Mucosa of stomach (tissue), 1 donor: Measurements from ENCODE around the gene ROBO2.
A peak's percentile ranks its signal among the peaks of the same experiment; 100 is the strongest.

Experiments used
- H3K27me3 ChIP-seq: one replicate; pipeline ENCODE4 v1.7.0; 2013; ENCODE audit warnings: mild to moderate bottlenecking, low read length; ENCODE audit not compliant: control insufficient read depth, insufficient read depth
- H3K36me3 ChIP-seq: one replicate; pipeline ENCODE4 v1.7.0; 2013; ENCODE audit warnings: low read length; ENCODE audit not compliant: control insufficient read depth, insufficient read depth
- H3K4me1 ChIP-seq: one replicate; pipeline ENCODE4 v1.7.0; 2013; ENCODE audit warnings: mild to moderate bottlenecking, low read length; ENCODE audit not compliant: control insufficient read depth, insufficient read depth
- H3K4me3 ChIP-seq: one replicate; pipeline ENCODE4 v1.7.0; 2013; ENCODE audit warnings: low read length
- H3K9ac ChIP-seq: one replicate; pipeline ENCODE4 v1.7.0; 2013; ENCODE audit warnings: mild to moderate bottlenecking, low read length, moderate library complexity
- H3K9me3 ChIP-seq: one replicate; pipeline ENCODE4 v1.7.0; 2013; ENCODE audit warnings: mild to moderate bottlenecking, low read length, moderate library complexity; ENCODE audit not compliant: control insufficient read depth
- donor health status: Pancreatic carcinoma.

Gene ROBO2, protein sequence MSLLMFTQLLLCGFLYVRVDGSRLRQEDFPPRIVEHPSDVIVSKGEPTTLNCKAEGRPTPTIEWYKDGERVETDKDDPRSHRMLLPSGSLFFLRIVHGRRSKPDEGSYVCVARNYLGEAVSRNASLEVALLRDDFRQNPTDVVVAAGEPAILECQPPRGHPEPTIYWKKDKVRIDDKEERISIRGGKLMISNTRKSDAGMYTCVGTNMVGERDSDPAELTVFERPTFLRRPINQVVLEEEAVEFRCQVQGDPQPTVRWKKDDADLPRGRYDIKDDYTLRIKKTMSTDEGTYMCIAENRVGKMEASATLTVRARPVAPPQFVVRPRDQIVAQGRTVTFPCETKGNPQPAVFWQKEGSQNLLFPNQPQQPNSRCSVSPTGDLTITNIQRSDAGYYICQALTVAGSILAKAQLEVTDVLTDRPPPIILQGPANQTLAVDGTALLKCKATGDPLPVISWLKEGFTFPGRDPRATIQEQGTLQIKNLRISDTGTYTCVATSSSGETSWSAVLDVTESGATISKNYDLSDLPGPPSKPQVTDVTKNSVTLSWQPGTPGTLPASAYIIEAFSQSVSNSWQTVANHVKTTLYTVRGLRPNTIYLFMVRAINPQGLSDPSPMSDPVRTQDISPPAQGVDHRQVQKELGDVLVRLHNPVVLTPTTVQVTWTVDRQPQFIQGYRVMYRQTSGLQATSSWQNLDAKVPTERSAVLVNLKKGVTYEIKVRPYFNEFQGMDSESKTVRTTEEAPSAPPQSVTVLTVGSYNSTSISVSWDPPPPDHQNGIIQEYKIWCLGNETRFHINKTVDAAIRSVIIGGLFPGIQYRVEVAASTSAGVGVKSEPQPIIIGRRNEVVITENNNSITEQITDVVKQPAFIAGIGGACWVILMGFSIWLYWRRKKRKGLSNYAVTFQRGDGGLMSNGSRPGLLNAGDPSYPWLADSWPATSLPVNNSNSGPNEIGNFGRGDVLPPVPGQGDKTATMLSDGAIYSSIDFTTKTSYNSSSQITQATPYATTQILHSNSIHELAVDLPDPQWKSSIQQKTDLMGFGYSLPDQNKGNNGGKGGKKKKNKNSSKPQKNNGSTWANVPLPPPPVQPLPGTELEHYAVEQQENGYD (N-terminal part only)

DNA sequence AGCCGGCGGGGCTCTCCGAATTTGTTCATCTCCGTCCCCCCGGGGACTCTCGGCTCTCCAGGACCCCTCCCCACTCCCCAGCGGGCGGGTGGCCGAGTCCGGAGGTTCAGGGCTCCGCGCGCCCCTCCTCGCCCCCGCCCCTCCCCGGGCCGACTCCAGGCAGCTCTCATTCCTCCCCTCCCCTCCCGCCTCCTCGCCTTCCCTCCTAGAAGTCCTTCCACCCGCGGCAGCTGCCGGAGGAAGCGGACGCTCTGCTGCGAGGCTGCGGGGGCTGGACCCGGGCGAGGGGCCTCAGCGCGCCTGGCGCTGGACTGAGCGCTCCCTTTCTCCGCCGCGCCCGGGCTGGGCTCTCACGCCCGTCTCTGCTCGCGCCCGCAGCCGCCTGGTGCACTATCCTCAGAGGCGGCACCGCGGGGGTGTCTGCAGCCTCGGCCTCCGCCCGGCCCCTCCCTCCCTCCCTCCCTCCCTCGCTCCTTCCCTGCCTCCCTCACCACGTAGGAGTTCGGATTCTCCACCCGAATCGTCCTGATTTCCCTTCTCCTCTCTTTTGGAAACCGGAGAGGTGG lies at the start of gene ROBO2:
ROBO2 (plus strand) TSS at position 494 of the 566 bp plus-strand sequence. CDS start 687 bp downstream, outside the sequence.
- Histone ChIP-seq H3K4me3 (peak within 1 kb of the TSS; percentile 23), H3K9ac (peak within 1 kb of the TSS; percentile 24), H3K4me1 (peaks cover 9% of the 10 kb centered on the region), H3K27me3 (peaks cover 35% of the 10 kb centered on the region), H3K9me3 (no peaks in the 10 kb centered on the region), H3K36me3 (no peaks in the 10 kb centered on the region)

DNA sequence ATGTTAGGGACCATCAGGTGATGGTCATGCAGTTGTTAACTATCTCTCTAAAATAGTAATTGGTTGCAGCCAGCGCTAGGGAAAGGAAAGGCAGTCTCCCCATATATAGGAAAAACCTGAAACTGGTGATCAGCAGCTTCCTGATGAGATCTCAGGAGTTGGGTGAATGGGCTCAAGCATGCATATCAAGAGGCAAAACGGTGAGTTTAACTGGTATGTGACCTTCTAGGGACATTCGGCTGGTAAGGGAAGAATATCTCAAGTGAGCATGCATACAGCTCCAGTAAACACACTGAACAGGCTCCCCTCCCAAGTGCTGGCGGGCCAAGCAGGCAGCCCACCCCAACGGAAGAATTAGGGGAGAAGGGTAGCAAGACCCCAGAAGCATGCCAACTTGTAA lies 49.3 kb upstream of the ROBO2 start:
- Histone ChIP-seq H3K36me3 (no peaks in the 10 kb centered on the region), H3K9ac (no peak overlapping the region), H3K9me3 (no peaks in the 10 kb centered on the region), H3K4me3 (no peak overlapping the region), H3K27me3 (no peaks in the 10 kb centered on the region), H3K4me1 (no peaks in the 10 kb centered on the region)

DNA sequence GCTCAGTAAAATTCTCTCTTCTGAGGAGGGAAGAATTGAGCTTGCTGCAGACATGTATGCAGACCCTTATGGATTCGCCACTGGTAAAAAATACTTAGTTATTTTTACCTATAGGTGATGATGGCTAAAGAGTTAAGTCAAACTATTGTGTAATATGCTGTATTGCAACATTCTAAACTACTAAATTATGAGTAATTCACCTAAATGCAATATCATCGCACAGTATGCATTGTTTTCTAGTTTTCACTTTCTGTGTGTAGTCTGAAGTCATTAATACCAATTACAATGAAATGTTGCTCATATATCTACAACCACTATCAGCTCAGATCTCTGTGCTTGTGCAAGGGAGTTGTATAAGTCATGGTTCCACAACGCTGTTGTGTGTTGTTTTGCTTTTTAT lies 48.7 kb upstream of the ROBO2 start:
- Histone ChIP-seq H3K4me3 (no peak overlapping the region), H3K36me3 (no peaks in the 10 kb centered on the region), H3K9ac (no peak overlapping the region), H3K9me3 (no peaks in the 10 kb centered on the region), H3K4me1 (no peaks in the 10 kb centered on the region), H3K27me3 (no peaks in the 10 kb centered on the region)

DNA sequence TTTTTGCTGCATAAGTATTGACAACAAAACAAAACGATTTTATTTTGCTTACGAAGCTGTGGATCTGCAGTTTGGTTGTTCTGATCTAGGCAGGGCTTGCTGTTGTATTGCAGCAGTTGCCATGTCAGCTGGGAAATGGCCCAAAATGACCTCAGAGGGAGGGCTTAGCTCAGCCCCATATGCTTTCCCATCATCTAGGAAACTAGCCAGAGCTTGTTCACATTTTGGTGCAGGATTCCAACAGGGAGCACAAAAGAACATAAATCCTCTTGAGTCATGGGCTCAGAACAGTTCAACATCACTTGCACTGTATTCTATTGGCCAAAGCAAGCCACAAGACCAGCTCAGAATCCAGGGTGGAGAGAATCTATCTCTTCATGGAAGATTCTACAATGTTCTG lies 42.2 kb upstream of the ROBO2 start:
- Histone ChIP-seq H3K9ac (no peak overlapping the region), H3K4me3 (no peak overlapping the region), H3K36me3 (no peaks in the 10 kb centered on the region), H3K27me3 (no peaks in the 10 kb centered on the region), H3K4me1 (no peaks in the 10 kb centered on the region), H3K9me3 (no peaks in the 10 kb centered on the region)

DNA sequence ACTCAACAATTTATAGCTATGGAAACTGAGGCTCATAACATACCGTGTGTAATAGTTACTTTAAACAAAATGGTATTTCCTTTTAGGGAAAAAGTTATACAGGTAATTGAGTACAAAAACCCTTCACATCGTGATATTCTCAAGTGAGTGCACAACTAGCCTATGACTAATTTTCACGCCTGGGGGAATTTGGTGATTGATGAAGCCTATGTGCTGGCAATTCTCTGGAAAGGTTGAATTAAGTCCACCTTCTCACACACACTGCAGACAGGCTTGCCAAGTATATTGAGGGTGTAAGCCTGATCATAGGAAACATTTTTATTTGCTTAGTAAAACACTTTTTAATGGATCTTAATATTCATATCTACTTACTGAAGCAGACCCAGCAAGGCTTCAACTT lies 41.3 kb upstream of the ROBO2 start:
- H3K4me1 ChIP-seq: no peaks in the 10 kb centered on the region

DNA sequence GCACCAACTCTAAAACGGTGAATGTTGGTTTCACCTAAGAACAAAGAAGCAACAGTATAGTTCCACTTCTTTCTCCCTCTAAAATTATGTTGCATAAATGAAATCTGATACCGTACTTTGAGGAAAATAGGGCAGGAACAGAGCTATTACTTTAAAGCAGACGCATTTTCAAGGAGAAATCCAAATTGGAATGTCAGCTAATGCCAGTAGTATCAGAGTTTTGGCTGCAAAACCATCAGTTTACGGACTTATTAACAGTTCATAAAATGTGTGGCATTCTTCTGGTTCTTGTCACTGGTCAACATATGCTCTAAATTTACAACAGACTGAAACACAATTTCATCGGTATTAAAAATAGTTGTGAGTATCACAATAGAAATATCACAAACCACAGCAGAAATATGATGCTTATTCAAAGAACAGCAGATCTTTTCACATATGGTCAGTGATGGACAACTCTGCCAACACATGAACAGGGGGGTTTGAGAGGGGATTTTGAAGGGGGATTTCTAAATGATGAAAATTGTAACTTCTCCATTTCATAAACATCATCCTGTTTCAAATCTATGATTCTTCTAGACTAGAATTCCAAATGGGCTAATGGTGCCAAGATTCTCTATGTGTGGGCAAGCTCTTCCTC lies 38.7 kb upstream of the ROBO2 start:
- Histone ChIP-seq H3K4me1 (no peaks in the 10 kb centered on the region), H3K4me3 (no peak overlapping the region), H3K36me3 (no peaks in the 10 kb centered on the region), H3K27me3 (no peaks in the 10 kb centered on the region), H3K9ac (no peak overlapping the region), H3K9me3 (no peaks in the 10 kb centered on the region)

More for the DNA sequence above, 41.3 kb upstream of the ROBO2 start:
- Histone ChIP-seq H3K27me3 (no peaks in the 10 kb centered on the region), H3K9ac (no peak overlapping the region), H3K9me3 (no peaks in the 10 kb centered on the region), H3K4me3 (no peak overlapping the region), H3K36me3 (no peaks in the 10 kb centered on the region)

DNA sequence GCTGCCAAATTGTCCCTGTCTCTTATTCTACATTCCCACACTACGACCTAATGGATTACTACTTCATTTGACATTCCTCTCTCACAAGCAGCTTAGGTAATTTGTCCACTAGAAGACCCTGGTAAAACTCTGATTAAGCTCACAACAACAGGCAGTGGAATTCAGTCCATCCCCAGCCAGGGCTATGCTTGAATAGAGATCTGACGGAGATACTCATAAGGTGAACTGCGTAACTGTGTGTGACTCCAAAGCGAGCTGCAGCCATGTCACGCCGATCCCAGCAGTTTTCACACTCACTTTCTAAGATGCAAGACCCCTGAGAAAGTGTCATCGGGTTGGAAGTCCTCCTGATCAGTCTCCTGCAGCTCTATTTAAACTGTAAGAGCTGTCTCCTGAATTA lies 25.7 kb upstream of the ROBO2 start:
- Histone ChIP-seq H3K9ac (no peak overlapping the region), H3K27me3 (no peaks in the 10 kb centered on the region), H3K4me1 (no peaks in the 10 kb centered on the region)

DNA sequence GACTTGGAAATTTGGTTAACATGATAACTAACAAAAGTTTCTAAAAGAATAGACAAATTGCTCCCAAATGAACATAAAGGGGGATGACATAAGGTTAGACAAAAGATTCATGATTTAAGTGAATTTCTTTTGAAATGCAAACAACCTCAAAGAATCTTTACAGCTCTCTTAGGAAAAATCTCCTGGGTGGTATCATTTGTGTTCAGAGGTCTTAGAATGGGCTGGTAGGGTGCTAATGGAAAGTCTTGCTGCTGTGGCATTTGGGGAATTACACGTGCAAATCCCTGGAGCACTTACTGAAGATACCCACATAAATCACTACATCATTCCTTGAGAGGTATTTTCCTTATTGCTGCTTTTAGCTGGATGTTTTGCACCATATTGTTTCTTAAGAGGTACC lies 14.4 kb upstream of the ROBO2 start:
- Histone ChIP-seq H3K4me1 (no peaks in the 10 kb centered on the region), H3K27me3 (no peaks in the 10 kb centered on the region), H3K9me3 (no peaks in the 10 kb centered on the region), H3K36me3 (no peaks in the 10 kb centered on the region), H3K9ac (no peak overlapping the region), H3K4me3 (no peak overlapping the region)

More for the DNA sequence above, 25.7 kb upstream of the ROBO2 start:
- H3K4me3 ChIP-seq: no peak overlapping the region
- H3K9me3 ChIP-seq: no peaks in the 10 kb centered on the region
- H3K36me3 ChIP-seq: no peaks in the 10 kb centered on the region

DNA sequence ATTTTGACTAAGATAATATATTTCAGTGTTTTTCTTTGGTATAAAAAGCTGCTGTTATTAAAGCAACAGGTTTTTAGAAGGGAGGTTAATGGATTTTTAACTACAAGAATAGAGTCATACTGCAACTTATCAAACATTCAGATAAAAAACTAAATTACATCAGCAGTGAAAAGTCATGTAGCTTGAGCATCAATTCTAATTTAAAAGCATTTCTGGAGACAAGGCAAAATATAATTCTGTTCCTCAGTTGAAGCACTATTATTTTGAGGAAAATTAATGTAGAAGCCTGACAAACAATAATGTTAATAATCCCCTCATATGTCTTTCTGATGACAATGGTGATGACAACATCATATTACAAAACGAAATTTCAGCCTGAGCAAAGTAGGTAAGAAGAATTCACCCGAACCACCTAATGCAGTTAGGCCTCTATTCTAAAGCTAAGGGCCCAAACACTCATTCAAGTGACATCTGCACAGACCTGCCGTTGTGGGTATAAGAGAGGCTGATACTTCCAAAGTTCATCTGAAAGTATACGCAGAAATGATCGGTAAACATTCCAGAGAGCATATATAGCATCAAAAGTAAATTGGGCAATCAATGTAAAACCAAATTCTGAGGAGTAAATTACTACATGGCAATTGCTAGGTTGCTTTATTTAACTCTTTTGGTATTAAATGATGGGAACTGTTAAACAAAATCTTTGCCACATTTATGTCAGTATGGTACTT lies 12.8 kb upstream of the ROBO2 start:
- H3K9me3 ChIP-seq: no peaks in the 10 kb centered on the region
- no peaks in the 10 kb centered on the region for H3K4me1 ChIP-seq
- no peaks in the 10 kb centered on the region for H3K27me3 ChIP-seq
- H3K36me3 ChIP-seq: no peaks in the 10 kb centered on the region
- H3K9ac ChIP-seq: no peak overlapping the region
- H3K4me3 ChIP-seq: no peak overlapping the region

DNA sequence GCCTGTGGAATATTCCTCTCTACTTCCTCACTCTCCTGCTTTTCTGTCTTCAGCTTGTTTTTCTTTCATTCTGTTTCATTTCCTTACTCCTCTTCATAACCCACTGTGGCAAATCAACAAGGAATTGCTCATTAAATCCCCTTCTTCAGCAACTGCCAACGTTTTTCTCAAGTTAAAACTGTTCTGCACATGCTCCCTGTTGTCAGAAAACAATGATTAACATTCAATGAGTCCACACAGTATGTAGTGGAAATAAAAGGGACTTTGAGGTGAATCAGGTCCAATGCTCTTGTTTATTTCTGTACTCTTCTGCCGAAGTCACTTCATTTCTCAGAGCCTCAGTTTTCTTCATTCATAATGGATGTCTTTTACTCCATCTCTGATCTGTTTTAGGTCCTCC lies 11.9 kb upstream of the ROBO2 start:
- H3K36me3 ChIP-seq: no peaks in the 10 kb centered on the region
- H3K4me3 ChIP-seq: no peak overlapping the region
- H3K9ac ChIP-seq: no peak overlapping the region
- no peaks in the 10 kb centered on the region for H3K4me1 ChIP-seq
- no peaks in the 10 kb centered on the region for H3K27me3 ChIP-seq
- no peaks in the 10 kb centered on the region for H3K9me3 ChIP-seq

DNA sequence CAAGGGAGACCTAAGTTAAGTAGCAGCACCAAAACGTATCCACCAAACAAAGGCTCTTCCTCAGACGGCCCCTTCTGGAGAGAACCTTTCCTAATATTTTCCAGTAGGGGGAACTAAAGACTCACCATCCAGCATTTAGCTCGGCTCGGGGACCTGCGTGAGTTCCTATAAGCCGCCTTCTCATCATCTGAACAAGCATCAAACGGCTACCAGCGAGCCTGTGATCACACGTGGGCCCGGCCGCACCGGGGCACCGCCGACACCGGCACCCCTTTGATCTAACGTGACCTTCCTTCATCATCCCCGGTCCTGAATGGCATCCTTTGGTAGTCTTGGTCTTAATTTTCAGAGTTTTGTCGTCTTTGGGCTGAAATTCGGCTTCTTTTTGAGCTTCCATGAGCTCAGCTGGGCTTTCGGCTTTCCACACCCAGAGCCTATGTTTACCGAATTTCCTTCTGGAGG lies 1.4 kb upstream of the ROBO2 start:
- no peaks in the 10 kb centered on the region for H3K36me3 ChIP-seq
- no peak overlapping the region for H3K9ac ChIP-seq
- peaks cover 35% of the 10 kb centered on the region for H3K27me3 ChIP-seq
- H3K4me1 ChIP-seq: peaks cover 9% of the 10 kb centered on the region
- H3K4me3 ChIP-seq: peak overlapping the region; percentile 23
- H3K9me3 ChIP-seq: no peaks in the 10 kb centered on the region
